K562 (cell line): Measurements from ENCODE around the gene CALML4. TPM values are rescaled to one million over a fixed set of nuclear protein-coding genes. Genes with fewer than 3 reads are reported as not detected.

Source experiments
- ATAC-seq: fragments of 200-7000 bp; cut with Tn5 transposase; 3 replicates; pipeline ENCODE4 v1.9.1; 2020; ENCODE audit warnings: moderate library complexity
- BruUV-seq: library from RNA; stranded (reverse); fragments of 400-500 nt; replicated peaks from 2 replicates; lab custom pipeline; 2021; lab: Mats Ljungman, UMichigan
- CTCF ChIA-PET: fragments of 300-600 bp; formaldehyde crosslinking; extraction: SDS; loops from one replicate; lab custom pipeline; 2021; ENCODE audit warnings: low intra/inter-chr PET ratio; lab: Yijun Ruan, JAX
- POLR2A ChIA-PET: fragments of 300-600, 350-650 bp; sonication (Branson Sonifier 250); formaldehyde crosslinking; extraction: SDS; loops from one replicate; lab custom pipeline; 2021; ENCODE audit warnings: antibody characterized with exemption, inconsistent platforms; lab: Yijun Ruan, JAX
- DNase-seq, 4 experiments: peaks; one replicate each; pipeline versions ENCODE4 v3.0.0 to v3.0.0-alpha.2; 2011 to 2018; ENCODE audit warnings: low spot score in 3 of 4, mixed read lengths in 3 of 4; ENCODE audit errors: extremely low read depth in 1 of 4
- FAIRE-seq: peaks from 2 replicates; lab custom pipeline; 2011; peaks lifted over from hg19 to GRCh38; lab: Jason Lieb, UNC
- H2AFZ ChIP-seq: 2 replicates; pipeline ENCODE4 v1.6.0; 2011; ENCODE audit warnings: low read depth, low read length, control low read depth, inconsistent platforms
- H3K27ac ChIP-seq: fragments of 200-600 bp; 3 replicates; pipeline ENCODE4 v1.8.0; 2011; ENCODE audit warnings: low read depth, mild to moderate bottlenecking, control low read depth, inconsistent platforms, low read length, moderate library complexity, mixed read lengths; ENCODE audit errors: extremely low read depth
- H3K27me3 ChIP-seq, 2 experiments: fragments of 300-600 bp in 1 of 2; 2 replicates in 1 of 2; 3 replicates in 1 of 2; pipeline versions ENCODE4 v1.6.0 to v1.8.0; 2011; ENCODE audit warnings: inconsistent platforms in 2 of 2, low read length in 2 of 2, mild to moderate bottlenecking in 1 of 2, mixed read lengths in 1 of 2, moderate library complexity in 1 of 2; ENCODE audit not compliant: control insufficient read depth in 2 of 2, insufficient read depth in 2 of 2
- H3K36me3 ChIP-seq: fragments of 300-600 bp; 3 replicates; pipeline ENCODE4 v1.8.0; 2011; ENCODE audit warnings: mild to moderate bottlenecking, low read length, inconsistent platforms; ENCODE audit not compliant: control insufficient read depth, insufficient read depth
- H3K4me1 ChIP-seq, 2 experiments: fragments of 200-600 bp in 1 of 2; replicated peaks in 1 of 2; 2 replicates in 1 of 2; 3 replicates in 1 of 2; pipeline versions ENCODE4 v1.5.1 to v1.8.0; 2011; ENCODE audit warnings: inconsistent platforms in 2 of 2, low read length in 2 of 2, mild to moderate bottlenecking in 1 of 2, mixed read lengths in 1 of 2, moderate library complexity in 1 of 2; ENCODE audit not compliant: control insufficient read depth in 2 of 2, insufficient read depth in 2 of 2
- H3K4me2 ChIP-seq: 2 replicates; pipeline ENCODE4 v1.6.1; 2011; ENCODE audit warnings: low read length, control low read depth, inconsistent platforms, mixed read lengths; ENCODE audit not compliant: insufficient read depth
- H3K4me3 ChIP-seq: fragments of 200-600 bp; sonication (generic), shearing (Covaris generic); 2 replicates; pipeline ENCODE4 v1.5.1; 2016; ENCODE audit warnings: control low read depth, inconsistent platforms
- H3K79me2 ChIP-seq: fragments of 200-600 bp; 3 replicates; pipeline ENCODE4 v1.8.0; 2011; ENCODE audit warnings: low read length, inconsistent platforms; ENCODE audit not compliant: control insufficient read depth, insufficient read depth
- H3K9ac ChIP-seq, 2 experiments: 2 replicates each; pipeline versions ENCODE4 v1.6.0 to v1.6.1; 2011; ENCODE audit warnings: low read depth in 2 of 2, low read length in 2 of 2, control low read depth in 1 of 2, inconsistent platforms in 1 of 2, mild to moderate bottlenecking in 1 of 2, mixed read lengths in 1 of 2; ENCODE audit not compliant: insufficient read depth in 1 of 2
- H3K9me1 ChIP-seq: one replicate; pipeline ENCODE4 v1.6.0; 2011; ENCODE audit warnings: inconsistent platforms, mild to moderate bottlenecking, low read length, moderate library complexity; ENCODE audit not compliant: control insufficient read depth, insufficient read depth
- H3K9me3 ChIP-seq: replicated peaks from 2 replicates; pipeline ENCODE4 v1.5.1; 2011; ENCODE audit warnings: low read depth, low read length, inconsistent platforms; ENCODE audit not compliant: control insufficient read depth, insufficient read depth
- H4K20me1 ChIP-seq: replicated peaks from 2 replicates; pipeline ENCODE4 v1.6.1; 2011; ENCODE audit warnings: low read length, inconsistent platforms, mixed read lengths; ENCODE audit not compliant: control insufficient read depth, insufficient read depth
- CAMTA2 ChIP-seq: fragments of 250-450 bp; sonication (Bioruptor Pico); conservative IDR thresholded peaks from 2 replicates; pipeline ENCODE4 v1.5.1; 2022
- ERF ChIP-seq: fragments of 450-650 bp; formaldehyde crosslinking; IDR thresholded peaks from 2 replicates; pipeline ENCODE4 v1.4.0; 2020; ENCODE audit warnings: mild to moderate bottlenecking, mixed read lengths
- FUS ChIP-seq: fragments of 200-400 bp; formaldehyde crosslinking; optimal IDR thresholded peaks from 2 replicates; pipeline ENCODE3; 2017; ENCODE audit warnings: low read depth, low read length
- HOXB6 ChIP-seq: fragments of 250-450 bp; sonication (Bioruptor Pico); IDR thresholded peaks from 2 replicates; pipeline ENCODE4 v1.5.1; 2022; ENCODE audit warnings: mild to moderate bottlenecking, borderline replicate concordance
- KLF1 ChIP-seq: fragments of 450-650 bp; IDR thresholded peaks from 2 replicates; pipeline ENCODE4 v1.6.1; 2016; ENCODE audit warnings: missing genetic modification characterization, missing compliant biosample characterization
- MCM5 ChIP-seq: fragments of 450-650 bp; IDR thresholded peaks from 2 replicates; pipeline ENCODE4 v1.6.1; 2016; ENCODE audit warnings: low read depth
- PHF20 ChIP-seq: fragments of 450-650 bp; IDR thresholded peaks from 2 replicates; pipeline ENCODE4 v1.6.1; 2018; ENCODE audit not compliant: partially characterized antibody
- PHF8 ChIP-seq: fragments of 200-600 bp; sonication (generic); IDR thresholded peaks from 2 replicates; pipeline ENCODE4 v1.6.1; 2012; ENCODE audit warnings: mixed run types, mild to moderate bottlenecking, inconsistent platforms, low read length, moderate library complexity, borderline replicate concordance
- RFX5 ChIP-seq: IDR thresholded peaks from 2 replicates; pipeline ENCODE4 v1.6.1; 2011; ENCODE audit warnings: low read depth, mild to moderate bottlenecking, improper control_type of control experiment, low read length
- SETDB1 ChIP-seq: IDR thresholded peaks from one replicate; pipeline ENCODE4 v1.6.1; 2012; ENCODE audit warnings: low read length, control low read depth, inconsistent platforms
- TSC22D4 ChIP-seq: fragments of 450-650 bp; IDR thresholded peaks from 2 replicates; pipeline ENCODE4 v1.6.1; 2016; ENCODE audit warnings: missing genetic modification characterization, missing biosample characterization, control low read depth
- U2AF1 ChIP-seq: fragments of 200-400 bp; formaldehyde crosslinking; optimal IDR thresholded peaks from 2 replicates; pipeline ENCODE3; 2017; ENCODE audit warnings: mild to moderate bottlenecking, low read depth, low read length, moderate library complexity
- ZNF830 ChIP-seq: fragments of 250-450 bp; sonication (Bioruptor Pico); IDR thresholded peaks from 2 replicates; pipeline ENCODE4 v1.5.0; 2021; ENCODE audit warnings: mild to moderate bottlenecking
- WGBS: fragments of 100-300 bp; shearing (Covaris generic); methylation state at CpG from one replicate; pipeline ENCODE4 v1.1.6; 2016; ENCODE audit warnings: low coverage, mixed read lengths; ENCODE audit not compliant: insufficient coverage; ENCODE audit errors: missing lambda C conversion rate; 5-methylcytosine and 5-hydroxymethylcytosine counted together
- in situ Hi-C: fragments of 300-500 bp; cut with MboI; formaldehyde crosslinking; loops from 4 replicates; pipeline ENCODE4 v1.15.0; 2018; ENCODE audit warnings: inconsistent platforms, mixed read lengths
- intact Hi-C: fragments of 100-400 bp; cut with micrococcal nuclease; formaldehyde crosslinking; loops from 2 replicates; pipeline ENCODE4 v1.14.2; 2022
- polyA plus RNA-seq, 8 experiments: library from polyadenylated mRNA; depleted of rRNA in 4 of 8; stranded (reverse) in 5 of 8; unstranded in 3 of 8; fragments of >200 nt; fragmentation: Nextera tagmentation in 2 of 8; fragmentation: Illumina TruSeq in 1 of 8; extraction: Ambion mirVana in 2 of 8; extraction: Trizol in 1 of 8; gene quantifications; 2 replicates each; pipeline versions ENCODE4 v1.2.1 to v1.2.3, GENCODE V29; 2011 to 2014; ENCODE audit warnings: inconsistent platforms in 1 of 8, missing spikeins in 1 of 8
- total RNA-seq, 7 experiments: library from RNA; depleted of rRNA in 6 of 7; stranded (reverse); fragments of >200 nt in 6 of 7; fragmentation: Illumina TruSeq in 2 of 7; extraction: Trizol in 2 of 7; gene quantifications; 2 replicates each; pipeline versions ENCODE4 v1.2.1 to v1.2.3, GENCODE V29; 2011 to 2021; ENCODE audit warnings: low replicate concordance in 1 of 7
- TF ChIP-seq, protein P1 (sequence below): fragments of 450-650 bp; formaldehyde crosslinking; IDR thresholded peaks from 2 replicates; pipeline ENCODE4 v1.4.0; 2020; ENCODE audit warnings: mild to moderate bottlenecking, mixed read lengths

The CALML4 gene
- total and polyA plus RNA-seq, 9 of the 15 experiments (the other 6 are each of a cell fraction or from before 2014, with no cell fraction given), result 2.8 to 30.6 (median 15.5) TPM

DNA sequence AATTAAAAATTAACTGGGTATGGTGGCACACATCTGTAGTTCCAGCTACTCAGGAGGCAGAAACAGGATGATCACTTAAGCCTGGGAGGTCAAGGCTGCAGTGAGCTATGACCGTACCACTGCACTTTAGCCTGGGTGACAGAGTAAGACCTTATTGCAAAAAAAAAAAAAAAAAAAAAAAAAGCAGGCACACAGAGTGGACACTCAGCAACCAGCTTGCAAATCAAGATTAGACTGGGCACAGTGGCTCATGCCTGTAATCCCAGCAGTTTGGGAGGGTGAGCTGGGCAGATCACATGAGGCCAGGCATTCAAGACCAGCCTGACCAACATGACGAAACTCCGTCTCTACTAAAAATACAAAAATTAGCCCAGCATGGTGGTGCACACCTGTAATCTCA, 19.0 kb upstream of the CALML4 start:
- DNase-seq, result no peak
- H3K4me3 ChIP-seq, result no peak overlapping the region
- H2AFZ ChIP-seq, result no peak overlapping the region
- no peak for TF ChIP-seq ZNF830 (CRISPR knock-in tag)
- TF ChIP-seq KLF1, result no peak
- TF ChIP-seq U2AF1, result no peak
- TF ChIP-seq PHF20, result no peak
- TF ChIP-seq MCM5, result no peak
- no peak for TF ChIP-seq HOXB6 (CRISPR knock-in tag)
- TF ChIP-seq, protein P1, sequence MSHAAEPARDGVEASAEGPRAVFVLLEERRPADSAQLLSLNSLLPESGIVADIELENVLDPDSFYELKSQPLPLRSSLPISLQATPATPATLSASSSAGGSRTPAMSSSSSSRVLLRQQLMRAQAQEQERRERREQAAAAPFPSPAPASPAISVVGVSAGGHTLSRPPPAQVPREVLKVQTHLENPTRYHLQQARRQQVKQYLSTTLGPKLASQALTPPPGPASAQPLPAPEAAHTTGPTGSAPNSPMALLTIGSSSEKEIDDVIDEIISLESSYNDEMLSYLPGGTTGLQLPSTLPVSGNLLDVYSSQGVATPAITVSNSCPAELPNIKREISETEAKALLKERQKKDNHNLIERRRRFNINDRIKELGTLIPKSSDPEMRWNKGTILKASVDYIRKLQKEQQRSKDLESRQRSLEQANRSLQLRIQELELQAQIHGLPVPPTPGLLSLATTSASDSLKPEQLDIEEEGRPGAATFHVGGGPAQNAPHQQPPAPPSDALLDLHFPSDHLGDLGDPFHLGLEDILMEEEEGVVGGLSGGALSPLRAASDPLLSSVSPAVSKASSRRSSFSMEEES, result no peak
- TF ChIP-seq PHF8, result no peak
- TF ChIP-seq FUS, result no peak
- no peak for TF ChIP-seq TSC22D4 (tag)
- TF ChIP-seq SETDB1, result no peak
- TF ChIP-seq ERF, result no peak
- no peak for TF ChIP-seq CAMTA2
- no peak for TF ChIP-seq RFX5
- no TSS peak for BruUV-seq
- no peak for ATAC-seq
- ChIA-PET POLR2A (no interaction called here), CTCF (no interaction called here)
- FAIRE-seq, result no peak
- H3K27ac ChIP-seq, result no peak overlapping the region
- no peaks in the 10 kb centered on the region for H3K9me3 ChIP-seq
- H4K20me1 ChIP-seq, result peaks cover 18% of the 10 kb centered on the region
- H3K36me3 ChIP-seq, result peaks cover 44% of the 10 kb centered on the region
- whole genome bisulfite sequencing, result 87% methylated on average over 3 of the region's 3 CpGs
- H3K79me2 ChIP-seq, result peaks cover 80% of the 10 kb centered on the region
- in situ Hi-C loops (no loop called here), intact Hi-C loops (no loop called here)
- peaks cover 26 to 35% of the 10 kb centered on the region in 2 experiments; a peak in 4 of 5 replicates for H3K4me1 ChIP-seq
- no peak overlapping the region for H3K4me2 ChIP-seq
- no peaks in the 10 kb centered on the region for H3K27me3 ChIP-seq
- H3K9me1 ChIP-seq, result peaks cover 12% of the 10 kb centered on the region
- no peak overlapping the region; a peak in 1 of 4 replicates for H3K9ac ChIP-seq
